WTC11 (cell line): Measurements from ENCODE around the gene USH2A. TPM values are rescaled to one million over a fixed set of nuclear protein-coding genes. Genes with fewer than 3 reads are reported as not detected.

Experiments used
- ATAC-seq: fragments of 200-7000 bp; cut with Tn5 transposase; 2 replicates; pipeline ENCODE4 v1.10.0; 2021; ENCODE audit warnings: mild to moderate bottlenecking, moderate library complexity
- CTCF ChIA-PET: fragments of 300-600 bp; sonication (Branson Sonifier 250); formaldehyde crosslinking; loops from one replicate; lab custom pipeline; 2021; ENCODE audit warnings: antibody characterized with exemption; lab: Charles Lee
- POLR2A ChIA-PET: fragments of 350-600 bp; sonication (Branson Sonifier 250); formaldehyde crosslinking; loops from one replicate; lab custom pipeline; 2021; ENCODE audit warnings: antibody characterized with exemption; lab: Charles Lee
- DNase-seq: peaks from one replicate; pipeline ENCODE4 v3.0.0; 2021; ENCODE audit warnings: low spot score
- H3K27ac Mint-ChIP-seq: 2 replicates; pipeline ENCODE4 v1.8.0; 2021; ENCODE audit warnings: mixed read lengths
- H3K27me3 Mint-ChIP-seq: 2 replicates; pipeline ENCODE4 v1.8.0; 2021; ENCODE audit warnings: low read depth, mild to moderate bottlenecking, moderate library complexity, mixed read lengths
- H3K36me3 Mint-ChIP-seq: 2 replicates; pipeline ENCODE4 v1.8.0; 2021; ENCODE audit warnings: mixed read lengths
- H3K4me1 Mint-ChIP-seq: 2 replicates; pipeline ENCODE4 v1.8.0; 2022; ENCODE audit warnings: mixed read lengths
- H3K4me3 Mint-ChIP-seq: 2 replicates; pipeline ENCODE4 v1.8.0; 2021; ENCODE audit warnings: mild to moderate bottlenecking, moderate library complexity, mixed read lengths
- H3K9me3 Mint-ChIP-seq: 2 replicates; pipeline ENCODE4 v1.8.0; 2021; ENCODE audit warnings: mixed read lengths
- ATF6 ChIP-seq: sonication (generic); formaldehyde crosslinking; IDR thresholded peaks from 2 replicates; pipeline ENCODE4 v1.8.1; 2023; ENCODE audit warnings: mild to moderate bottlenecking, missing genetic modification reagents
- CBFB ChIP-seq: sonication (generic); formaldehyde crosslinking; IDR thresholded peaks from 2 replicates; pipeline ENCODE4 v1.8.1; 2022; ENCODE audit warnings: mild to moderate bottlenecking, low read depth, missing genetic modification reagents
- IRF2 ChIP-seq: sonication (generic); formaldehyde crosslinking; IDR thresholded peaks from 2 replicates; pipeline ENCODE4 v1.8.0; 2022; ENCODE audit warnings: low read depth, missing genetic modification reagents, borderline replicate concordance
- NR3C1 ChIP-seq: sonication (generic); formaldehyde crosslinking; conservative IDR thresholded peaks from 2 replicates; pipeline ENCODE4 v1.8.1; 2023; ENCODE audit warnings: low read depth, mild to moderate bottlenecking, missing genetic modification reagents
- OVOL2 ChIP-seq: fragments of 250-450 bp; sonication (Bioruptor Pico); IDR thresholded peaks from 2 replicates; pipeline ENCODE4 v1.9.0; 2021; ENCODE audit warnings: mild to moderate bottlenecking, borderline replicate concordance
- SMAD3 ChIP-seq: sonication (generic); formaldehyde crosslinking; IDR thresholded peaks from 2 replicates; pipeline ENCODE4 v1.8.0; 2022; ENCODE audit warnings: missing genetic modification reagents, mild to moderate bottlenecking, borderline replicate concordance
- SOX15 ChIP-seq: fragments of 250-450 bp; sonication (Bioruptor Pico); IDR thresholded peaks from 2 replicates; pipeline ENCODE4 v1.9.0; 2021; ENCODE audit warnings: mild to moderate bottlenecking
- TCF7 ChIP-seq: sonication (generic); formaldehyde crosslinking; IDR thresholded peaks from 2 replicates; pipeline ENCODE4 v1.8.0; 2022; ENCODE audit warnings: mild to moderate bottlenecking, low read depth, missing genetic modification reagents, moderate library complexity
- USF1 ChIP-seq: sonication (generic); formaldehyde crosslinking; IDR thresholded peaks from 2 replicates; pipeline ENCODE4 v1.8.0; 2022; ENCODE audit warnings: mild to moderate bottlenecking, missing genetic modification reagents
- ZNF281 ChIP-seq: sonication (generic); formaldehyde crosslinking; IDR thresholded peaks from 2 replicates; pipeline ENCODE4 v1.8.0; 2023; ENCODE audit warnings: mild to moderate bottlenecking, missing genetic modification reagents
- total RNA-seq: library from RNA; stranded (reverse); gene quantifications from 3 replicates; pipeline ENCODE4 v1.2.3, GENCODE V29; 2021
- TF ChIP-seq, protein P1 (sequence below): fragments of 250-450 bp; sonication (Bioruptor Pico); IDR thresholded peaks from 2 replicates; pipeline ENCODE4 v1.9.0; 2021; ENCODE audit warnings: mild to moderate bottlenecking, borderline replicate concordance
- TF ChIP-seq, protein P2 (sequence below): sonication (generic); formaldehyde crosslinking; IDR thresholded peaks from 2 replicates; pipeline ENCODE4 v1.8.1; 2022; ENCODE audit warnings: low read depth, mild to moderate bottlenecking, moderate library complexity, missing genetic modification reagents, borderline replicate concordance
- TF ChIP-seq, protein P3 (sequence below): sonication (generic); formaldehyde crosslinking; IDR thresholded peaks from 2 replicates; pipeline ENCODE4 v1.8.0; 2023; ENCODE audit warnings: missing genetic modification reagents, mild to moderate bottlenecking, borderline replicate concordance
- TF ChIP-seq, protein P4 (sequence below): sonication (generic); formaldehyde crosslinking; conservative IDR thresholded peaks from 2 replicates; pipeline ENCODE4 v1.8.1; 2022; ENCODE audit warnings: mild to moderate bottlenecking, missing genetic modification reagents

USH2A gene
- total RNA-seq, 1 experiment from 2014 or later: 0.37 TPM

DNA sequence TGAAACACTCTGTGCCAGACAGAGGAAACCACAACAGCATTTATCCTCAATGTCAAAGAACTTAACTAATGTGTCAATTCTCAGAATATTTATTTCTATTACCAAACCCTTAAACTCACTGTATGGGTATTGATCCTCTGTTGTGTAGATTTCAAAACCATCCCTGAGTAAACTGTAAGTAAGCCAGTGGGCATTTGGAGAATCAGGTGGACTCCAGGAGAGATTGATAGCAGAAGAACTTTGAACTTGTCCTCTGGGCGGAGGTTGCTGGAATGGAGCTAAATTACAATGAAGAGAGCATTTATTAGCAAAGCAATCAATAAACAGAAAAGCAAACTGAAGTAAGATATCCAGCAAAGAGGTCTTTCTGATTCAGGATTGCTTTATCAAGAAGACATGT, 216.1 kb downstream of the USH2A start (continued):
- TF ChIP-seq, protein P1, sequence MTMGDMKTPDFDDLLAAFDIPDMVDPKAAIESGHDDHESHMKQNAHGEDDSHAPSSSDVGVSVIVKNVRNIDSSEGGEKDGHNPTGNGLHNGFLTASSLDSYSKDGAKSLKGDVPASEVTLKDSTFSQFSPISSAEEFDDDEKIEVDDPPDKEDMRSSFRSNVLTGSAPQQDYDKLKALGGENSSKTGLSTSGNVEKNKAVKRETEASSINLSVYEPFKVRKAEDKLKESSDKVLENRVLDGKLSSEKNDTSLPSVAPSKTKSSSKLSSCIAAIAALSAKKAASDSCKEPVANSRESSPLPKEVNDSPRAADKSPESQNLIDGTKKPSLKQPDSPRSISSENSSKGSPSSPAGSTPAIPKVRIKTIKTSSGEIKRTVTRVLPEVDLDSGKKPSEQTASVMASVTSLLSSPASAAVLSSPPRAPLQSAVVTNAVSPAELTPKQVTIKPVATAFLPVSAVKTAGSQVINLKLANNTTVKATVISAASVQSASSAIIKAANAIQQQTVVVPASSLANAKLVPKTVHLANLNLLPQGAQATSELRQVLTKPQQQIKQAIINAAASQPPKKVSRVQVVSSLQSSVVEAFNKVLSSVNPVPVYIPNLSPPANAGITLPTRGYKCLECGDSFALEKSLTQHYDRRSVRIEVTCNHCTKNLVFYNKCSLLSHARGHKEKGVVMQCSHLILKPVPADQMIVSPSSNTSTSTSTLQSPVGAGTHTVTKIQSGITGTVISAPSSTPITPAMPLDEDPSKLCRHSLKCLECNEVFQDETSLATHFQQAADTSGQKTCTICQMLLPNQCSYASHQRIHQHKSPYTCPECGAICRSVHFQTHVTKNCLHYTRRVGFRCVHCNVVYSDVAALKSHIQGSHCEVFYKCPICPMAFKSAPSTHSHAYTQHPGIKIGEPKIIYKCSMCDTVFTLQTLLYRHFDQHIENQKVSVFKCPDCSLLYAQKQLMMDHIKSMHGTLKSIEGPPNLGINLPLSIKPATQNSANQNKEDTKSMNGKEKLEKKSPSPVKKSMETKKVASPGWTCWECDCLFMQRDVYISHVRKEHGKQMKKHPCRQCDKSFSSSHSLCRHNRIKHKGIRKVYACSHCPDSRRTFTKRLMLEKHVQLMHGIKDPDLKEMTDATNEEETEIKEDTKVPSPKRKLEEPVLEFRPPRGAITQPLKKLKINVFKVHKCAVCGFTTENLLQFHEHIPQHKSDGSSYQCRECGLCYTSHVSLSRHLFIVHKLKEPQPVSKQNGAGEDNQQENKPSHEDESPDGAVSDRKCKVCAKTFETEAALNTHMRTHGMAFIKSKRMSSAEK (CRISPR knock-in tag): no peak
- TF ChIP-seq ZNF281 (no peak), IRF2 (CRISPR knock-in tag) (no peak), SOX15 (CRISPR knock-in tag) (no peak)
- TF ChIP-seq, protein P2, sequence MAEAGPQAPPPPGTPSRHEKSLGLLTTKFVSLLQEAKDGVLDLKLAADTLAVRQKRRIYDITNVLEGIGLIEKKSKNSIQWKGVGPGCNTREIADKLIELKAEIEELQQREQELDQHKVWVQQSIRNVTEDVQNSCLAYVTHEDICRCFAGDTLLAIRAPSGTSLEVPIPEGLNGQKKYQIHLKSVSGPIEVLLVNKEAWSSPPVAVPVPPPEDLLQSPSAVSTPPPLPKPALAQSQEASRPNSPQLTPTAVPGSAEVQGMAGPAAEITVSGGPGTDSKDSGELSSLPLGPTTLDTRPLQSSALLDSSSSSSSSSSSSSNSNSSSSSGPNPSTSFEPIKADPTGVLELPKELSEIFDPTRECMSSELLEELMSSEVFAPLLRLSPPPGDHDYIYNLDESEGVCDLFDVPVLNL (CRISPR knock-in tag): no peak

DNA sequence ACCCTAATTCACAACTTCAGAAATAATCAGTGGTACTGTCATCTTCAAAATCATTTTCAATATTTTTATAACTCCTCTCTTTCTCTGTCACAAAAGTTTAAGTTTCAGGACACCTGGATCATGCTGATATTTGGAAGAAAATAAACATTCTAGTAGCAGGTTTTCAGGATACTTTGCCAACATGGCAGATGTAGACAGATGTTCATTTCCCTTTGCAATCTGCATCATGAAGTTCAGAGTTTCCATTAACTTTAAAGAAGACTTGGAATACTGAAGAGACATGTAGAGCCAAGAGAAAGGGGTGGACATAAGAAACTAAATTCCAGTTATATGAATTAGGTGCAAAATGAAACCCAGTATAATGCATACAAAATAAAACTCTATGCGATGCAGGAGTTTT, 218.1 kb downstream of the USH2A start:
- Mint-ChIP-seq H3K9me3 (no peaks in the 10 kb centered on the region), H3K36me3 (no peaks in the 10 kb centered on the region), H3K4me3 (no peak overlapping the region), H3K27me3 (no peaks in the 10 kb centered on the region), H3K4me1 (peaks cover 6% of the 10 kb centered on the region), H3K27ac (no peak overlapping the region)
- ATAC-seq (no peak), DNase-seq (no peak)
- ChIA-PET POLR2A (no interaction called here), CTCF (interaction anchor here (1.2 kb wide), 1 partner anchor 16 kb away, joined by 3 read pairs; no protein-coding TSS in a partner anchor)
- TF ChIP-seq, protein P3, sequence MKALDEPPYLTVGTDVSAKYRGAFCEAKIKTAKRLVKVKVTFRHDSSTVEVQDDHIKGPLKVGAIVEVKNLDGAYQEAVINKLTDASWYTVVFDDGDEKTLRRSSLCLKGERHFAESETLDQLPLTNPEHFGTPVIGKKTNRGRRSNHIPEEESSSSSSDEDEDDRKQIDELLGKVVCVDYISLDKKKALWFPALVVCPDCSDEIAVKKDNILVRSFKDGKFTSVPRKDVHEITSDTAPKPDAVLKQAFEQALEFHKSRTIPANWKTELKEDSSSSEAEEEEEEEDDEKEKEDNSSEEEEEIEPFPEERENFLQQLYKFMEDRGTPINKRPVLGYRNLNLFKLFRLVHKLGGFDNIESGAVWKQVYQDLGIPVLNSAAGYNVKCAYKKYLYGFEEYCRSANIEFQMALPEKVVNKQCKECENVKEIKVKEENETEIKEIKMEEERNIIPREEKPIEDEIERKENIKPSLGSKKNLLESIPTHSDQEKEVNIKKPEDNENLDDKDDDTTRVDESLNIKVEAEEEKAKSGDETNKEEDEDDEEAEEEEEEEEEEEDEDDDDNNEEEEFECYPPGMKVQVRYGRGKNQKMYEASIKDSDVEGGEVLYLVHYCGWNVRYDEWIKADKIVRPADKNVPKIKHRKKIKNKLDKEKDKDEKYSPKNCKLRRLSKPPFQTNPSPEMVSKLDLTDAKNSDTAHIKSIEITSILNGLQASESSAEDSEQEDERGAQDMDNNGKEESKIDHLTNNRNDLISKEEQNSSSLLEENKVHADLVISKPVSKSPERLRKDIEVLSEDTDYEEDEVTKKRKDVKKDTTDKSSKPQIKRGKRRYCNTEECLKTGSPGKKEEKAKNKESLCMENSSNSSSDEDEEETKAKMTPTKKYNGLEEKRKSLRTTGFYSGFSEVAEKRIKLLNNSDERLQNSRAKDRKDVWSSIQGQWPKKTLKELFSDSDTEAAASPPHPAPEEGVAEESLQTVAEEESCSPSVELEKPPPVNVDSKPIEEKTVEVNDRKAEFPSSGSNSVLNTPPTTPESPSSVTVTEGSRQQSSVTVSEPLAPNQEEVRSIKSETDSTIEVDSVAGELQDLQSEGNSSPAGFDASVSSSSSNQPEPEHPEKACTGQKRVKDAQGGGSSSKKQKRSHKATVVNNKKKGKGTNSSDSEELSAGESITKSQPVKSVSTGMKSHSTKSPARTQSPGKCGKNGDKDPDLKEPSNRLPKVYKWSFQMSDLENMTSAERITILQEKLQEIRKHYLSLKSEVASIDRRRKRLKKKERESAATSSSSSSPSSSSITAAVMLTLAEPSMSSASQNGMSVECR: no peak
- TF ChIP-seq NR3C1 (CRISPR knock-in tag) (no peak), SMAD3 (CRISPR knock-in tag) (no peak), CBFB (CRISPR knock-in tag) (no peak), TCF7 (CRISPR knock-in tag) (no peak), USF1 (no peak), ATF6 (CRISPR knock-in tag) (no peak), OVOL2 (CRISPR knock-in tag) (no peak)
- TF ChIP-seq, protein P4, sequence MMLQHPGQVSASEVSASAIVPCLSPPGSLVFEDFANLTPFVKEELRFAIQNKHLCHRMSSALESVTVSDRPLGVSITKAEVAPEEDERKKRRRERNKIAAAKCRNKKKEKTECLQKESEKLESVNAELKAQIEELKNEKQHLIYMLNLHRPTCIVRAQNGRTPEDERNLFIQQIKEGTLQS (CRISPR knock-in tag): no peak
